ENCODE data around the gene THBD.

The THBD gene

GRCh38 chr20:23061734-23062561, 12.5 kb upstream of the THBD start:
- DNase-seq (ENCODE audit: low read depth in 2 of 2): no peak

- DNase-seq (ENCODE audit: low read depth in 2 of 2): no peak
These were observed 11.8 kb upstream of the THBD start for GRCh38 chr20:23061262-23061661.

GRCh38 chr20:23060629-23061028, 11.2 kb upstream of the THBD start:
- no peak for DNase-seq (ENCODE audit: low read depth in 2 of 2)

DNA sequence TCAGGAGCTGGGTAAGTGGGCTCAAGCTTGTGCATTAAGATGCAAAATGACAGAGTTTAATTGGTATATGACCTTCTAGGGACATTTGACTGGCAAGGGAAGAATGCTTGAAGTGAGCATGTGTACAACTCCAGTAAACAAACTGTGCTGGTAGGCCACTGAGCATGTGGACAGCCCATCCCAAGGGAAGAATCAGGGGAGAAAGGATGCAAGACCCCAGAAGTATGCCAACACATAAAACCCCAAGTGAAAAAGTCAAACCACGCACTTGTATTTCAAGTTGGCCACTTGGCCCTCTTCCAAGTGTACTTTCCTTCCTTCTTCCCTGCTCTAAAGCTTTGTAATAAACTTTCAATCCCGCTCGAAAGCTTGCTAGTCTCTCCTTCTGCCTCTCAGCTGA, 10.4 kb upstream of the THBD start:
- DNase-seq (ENCODE audit: low read depth in 2 of 2): no peak

GRCh38 chr20:23059001-23059400, 9.5 kb upstream of the THBD start:
- no peak for DNase-seq (ENCODE audit: low read depth in 2 of 2)

DNA sequence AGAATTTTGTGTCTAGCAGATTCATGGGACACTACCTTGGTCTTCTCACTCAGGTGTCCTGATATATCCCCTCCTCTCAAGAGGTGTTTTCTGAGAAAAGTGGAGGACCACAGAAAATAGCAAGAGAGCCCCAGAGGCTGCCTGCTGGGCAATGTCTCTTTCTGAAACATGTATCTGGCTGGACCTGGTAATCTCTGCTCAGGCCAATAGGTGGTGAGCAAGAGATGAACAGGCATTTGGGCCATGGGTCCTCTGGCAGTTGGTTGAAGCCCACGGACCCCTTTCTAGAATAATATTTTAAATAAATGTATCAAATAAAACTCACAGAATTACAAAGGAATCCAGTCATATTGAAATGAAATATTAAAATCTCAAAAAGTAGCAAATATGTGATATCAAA, 8.8 kb upstream of the THBD start:
- DNase-seq (ENCODE audit: low read depth in 2 of 2): no peak

GRCh38 chr20:23052904-23053303, 3.4 kb upstream of the THBD start:
- no peak for DNase-seq (ENCODE audit: low read depth in 2 of 2)

- DNase-seq (ENCODE audit: low read depth in 2 of 2): no peak
These were observed 1.6 kb upstream of the THBD start for GRCh38 chr20:23050847-23051627.

GRCh38 chr20:23050076-23050838, 785 bp upstream of the THBD start:
- no peak for DNase-seq (ENCODE audit: low read depth in 2 of 2)

- DNase-seq (ENCODE audit: low read depth in 2 of 2): no peak
These were observed 930 bp downstream of the THBD start for GRCh38 chr20:23048283-23049200.

DNA sequence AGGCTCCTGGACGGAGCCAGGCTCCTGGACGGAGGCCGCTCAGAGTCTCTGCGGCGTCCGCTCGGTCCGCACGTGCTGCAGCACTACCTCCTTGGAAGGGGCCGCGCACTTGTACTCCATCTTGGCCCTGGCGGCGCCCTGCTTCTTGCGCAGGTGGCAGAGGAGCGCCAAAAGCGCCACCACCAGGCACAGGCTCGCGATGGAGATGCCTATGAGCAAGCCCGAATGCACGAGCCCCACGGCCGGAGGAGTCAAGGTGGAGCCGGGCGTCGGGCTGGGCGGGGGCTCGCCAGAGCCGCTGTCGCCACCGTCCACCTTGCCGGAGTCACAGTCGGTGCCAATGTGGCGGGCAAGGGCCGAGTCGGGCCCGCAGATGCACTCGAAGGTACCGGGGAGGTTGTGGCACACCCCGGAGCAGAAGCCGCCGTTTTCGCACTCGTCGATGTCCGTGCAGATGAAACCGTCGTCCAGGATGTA, 1.7 kb downstream of the THBD start:
- DNase-seq (ENCODE audit: low read depth in 2 of 2): no peak

GRCh38 chr20:23047001-23047737, 2.3 kb downstream of the THBD start:
- no peak for DNase-seq (ENCODE audit: low read depth in 2 of 2)

- no peak for DNase-seq (ENCODE audit: low read depth in 2 of 2)
These were observed 3.0 kb downstream of the THBD start for GRCh38 chr20:23046431-23046830.

GRCh38 chr20:23043376-23043775, 6.1 kb downstream of the THBD start:
- no peak for DNase-seq (ENCODE audit: low read depth in 2 of 2)

DNA sequence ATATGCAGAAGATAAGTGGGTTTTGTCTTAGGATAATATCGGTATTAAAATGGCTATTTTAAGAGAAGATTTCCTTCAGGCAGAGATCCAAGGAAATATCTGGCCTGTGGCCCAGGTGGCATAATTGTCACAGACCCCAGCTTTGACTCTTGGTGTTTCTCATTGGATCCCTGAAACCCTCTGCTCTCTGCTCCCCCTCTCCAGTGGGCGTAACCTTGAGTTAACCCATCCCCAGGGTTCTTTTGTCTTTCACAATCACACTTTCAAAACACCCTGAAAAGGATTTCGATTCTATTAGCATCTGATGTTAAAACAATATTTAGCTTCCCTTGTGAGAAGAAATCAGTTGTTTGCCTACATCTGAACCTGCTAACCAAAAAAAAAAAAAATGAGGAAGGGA, 7.2 kb downstream of the THBD start:
- no peak for DNase-seq (ENCODE audit: low read depth in 2 of 2)

GRCh38 chr20:23039885-23040508, 9.5 kb downstream of the THBD start:
- DNase-seq (ENCODE audit: low read depth in 2 of 2): no peak

DNA sequence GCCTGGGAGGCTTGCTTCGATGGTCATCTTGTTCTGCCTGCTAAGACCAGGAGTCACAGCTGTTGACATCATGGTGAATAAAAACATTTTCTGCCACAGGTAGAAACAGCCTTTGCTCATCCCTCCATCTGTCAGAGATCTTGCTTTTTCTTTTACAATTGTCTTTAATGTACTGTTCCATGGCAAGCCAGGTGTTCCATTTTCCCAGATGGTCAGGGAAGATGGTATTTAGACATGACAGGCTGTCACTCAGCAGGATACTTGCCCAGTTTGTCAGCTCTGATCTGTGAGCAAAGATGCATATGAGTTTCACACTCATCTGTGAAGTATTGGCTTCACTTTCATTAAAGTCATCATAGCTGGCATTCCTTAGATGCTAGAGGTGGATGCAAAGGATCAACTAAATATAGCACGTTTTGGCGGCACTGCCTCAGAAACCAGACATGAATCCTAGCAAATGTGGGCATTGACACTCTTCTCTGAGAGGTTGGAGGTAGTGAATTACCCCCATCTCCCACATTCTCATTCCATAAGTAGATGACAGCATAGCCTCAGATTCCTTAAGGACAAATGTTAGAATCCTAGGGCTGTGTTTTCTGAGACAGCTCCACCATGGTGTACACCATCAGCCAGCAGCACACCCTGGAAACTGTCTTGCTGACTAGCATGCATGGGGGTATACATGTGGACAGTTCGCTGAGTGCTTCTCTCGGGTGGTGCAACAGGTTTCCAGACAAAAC, 10.2 kb downstream of the THBD start:
- no peak for DNase-seq (ENCODE audit: low read depth in 2 of 2)

DNA sequence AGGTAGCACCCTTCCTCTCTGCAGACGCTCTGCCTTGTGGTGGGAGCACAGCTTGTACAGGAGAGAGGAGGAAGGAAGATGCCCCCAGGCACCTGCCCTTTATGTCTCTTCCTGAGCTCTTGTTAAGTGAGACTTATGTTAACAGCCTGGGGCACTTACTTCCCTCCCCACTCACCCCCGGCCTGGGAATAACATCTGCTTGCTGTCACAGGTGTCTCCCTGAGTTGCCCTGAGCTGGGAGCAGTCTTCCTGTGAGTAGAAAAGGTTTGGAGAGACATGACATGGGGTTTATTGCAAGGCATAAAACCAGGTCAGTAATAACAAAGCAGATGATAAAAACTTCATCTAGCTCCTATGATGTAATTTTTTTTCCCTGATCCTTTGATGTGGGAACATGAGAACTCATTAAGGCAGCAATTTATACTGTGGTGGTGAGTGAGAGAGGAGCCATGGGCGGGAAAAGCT, 12.4 kb downstream of the THBD start:
- DNase-seq (ENCODE audit: low read depth in 2 of 2): no peak

GRCh38 chr20:23036371-23036770, 13.1 kb downstream of the THBD start:
- no peak for DNase-seq (ENCODE audit: low read depth in 2 of 2)

Data from stimulated activated CD4-positive, alpha-beta T cell treated with anti-CD3 and anti-CD28 coated beads, Interleukin-12 subunit alpha, Interleukin-12 subunit beta, amount 100 ng/mL, for 24 hours (primary cell).